ENCODE data around the gene NKPD1.

DNA sequence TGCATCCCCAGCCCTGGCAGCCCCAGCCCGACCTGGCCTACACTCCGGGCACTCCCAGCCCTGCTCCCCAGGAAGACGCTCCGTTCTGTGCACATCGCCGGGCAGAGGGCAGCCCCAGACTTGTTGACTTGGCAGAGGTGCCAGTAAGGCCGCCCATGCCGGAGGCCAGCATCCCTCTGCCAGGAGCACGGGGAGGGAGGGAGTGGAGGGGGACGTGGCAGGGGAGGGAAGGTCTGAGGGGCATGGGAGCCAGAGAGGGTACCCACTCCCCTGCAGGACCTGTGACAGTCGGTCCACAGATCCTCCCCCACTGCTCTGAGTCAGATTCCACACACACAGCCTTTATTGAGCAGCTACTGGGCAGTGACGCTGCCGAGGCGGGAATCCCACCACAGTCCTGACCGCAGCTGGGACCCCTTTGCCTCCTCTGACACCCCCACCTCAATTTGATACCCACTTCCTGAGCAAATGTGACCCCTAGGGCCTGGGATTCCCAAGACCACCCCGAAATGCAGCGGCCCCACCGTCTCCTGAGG, 1.9 kb upstream of the NKPD1 start:
- no peak for TF ChIP-seq POLR2A (IDR thresholded peaks at IDR 0.05)
- TF ChIP-seq, protein P1, sequence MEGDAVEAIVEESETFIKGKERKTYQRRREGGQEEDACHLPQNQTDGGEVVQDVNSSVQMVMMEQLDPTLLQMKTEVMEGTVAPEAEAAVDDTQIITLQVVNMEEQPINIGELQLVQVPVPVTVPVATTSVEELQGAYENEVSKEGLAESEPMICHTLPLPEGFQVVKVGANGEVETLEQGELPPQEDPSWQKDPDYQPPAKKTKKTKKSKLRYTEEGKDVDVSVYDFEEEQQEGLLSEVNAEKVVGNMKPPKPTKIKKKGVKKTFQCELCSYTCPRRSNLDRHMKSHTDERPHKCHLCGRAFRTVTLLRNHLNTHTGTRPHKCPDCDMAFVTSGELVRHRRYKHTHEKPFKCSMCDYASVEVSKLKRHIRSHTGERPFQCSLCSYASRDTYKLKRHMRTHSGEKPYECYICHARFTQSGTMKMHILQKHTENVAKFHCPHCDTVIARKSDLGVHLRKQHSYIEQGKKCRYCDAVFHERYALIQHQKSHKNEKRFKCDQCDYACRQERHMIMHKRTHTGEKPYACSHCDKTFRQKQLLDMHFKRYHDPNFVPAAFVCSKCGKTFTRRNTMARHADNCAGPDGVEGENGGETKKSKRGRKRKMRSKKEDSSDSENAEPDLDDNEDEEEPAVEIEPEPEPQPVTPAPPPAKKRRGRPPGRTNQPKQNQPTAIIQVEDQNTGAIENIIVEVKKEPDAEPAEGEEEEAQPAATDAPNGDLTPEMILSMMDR (IDR thresholded peaks at IDR 0.05), result no peak

All from body of pancreas (tissue), 4 donors.